HL-60 (cell line): Measurements from ENCODE around the gene DYRK1A.

Experiments
- DNase-seq, 2 experiments: peaks; one replicate each; pipeline ENCODE4 v3.0.0-alpha.2; 2010 to 2020; ENCODE audit warnings: low read depth in 1 of 2, low spot score in 1 of 2
- H3K27ac ChIP-seq: fragments of 250-450 bp; sonication (Bioruptor Pico); replicated peaks from 2 replicates; pipeline ENCODE4 v1.5.1; 2020; ENCODE audit warnings: mild to moderate bottlenecking, moderate library complexity
- H3K27me3 ChIP-seq: fragments of 250-450 bp; sonication (Bioruptor Pico); 2 replicates; pipeline ENCODE4 v1.5.1; 2021; ENCODE audit warnings: mild to moderate bottlenecking, moderate library complexity; ENCODE audit not compliant: insufficient read depth, poor library complexity, severe bottlenecking
- H3K4me3 ChIP-seq: replicated peaks from 2 replicates; pipeline ENCODE4 v1.5.1; 2011; ENCODE audit warnings: mild to moderate bottlenecking, control low read depth, low read length; ENCODE audit not compliant: insufficient read depth
- CTCF ChIP-seq: IDR thresholded peaks from one replicate; pipeline ENCODE4 v1.5.1; 2011; ENCODE audit warnings: low read length, control low read depth, inconsistent platforms; ENCODE audit not compliant: insufficient read depth
- GABPA ChIP-seq: IDR thresholded peaks from 2 replicates; pipeline ENCODE4 v1.6.1; 2012; ENCODE audit warnings: low read depth
- POLR2AphosphoS5 ChIP-seq: IDR thresholded peaks from 2 replicates; pipeline ENCODE4 v1.6.1; 2012; ENCODE audit warnings: low read depth
- REST ChIP-seq: IDR thresholded peaks from 2 replicates; pipeline ENCODE4 v1.6.1; 2012; ENCODE audit warnings: low read depth; ENCODE audit not compliant: insufficient replicate concordance
- SPI1 ChIP-seq: IDR thresholded peaks from 2 replicates; pipeline ENCODE4 v1.6.1; 2012; ENCODE audit warnings: low read depth, mild to moderate bottlenecking, borderline replicate concordance

Gene DYRK1A

GRCh38 chr21:37453350-37453749, 86.8 kb downstream of the DYRK1A start:
- H3K4me3 ChIP-seq = no peak overlapping the region

GRCh38 chr21:37454869-37455503, 88.4 kb downstream of the DYRK1A start:
- H3K27ac ChIP-seq = no peak overlapping the region

More at GRCh38 chr21:37453350-37453749, 86.8 kb downstream of the DYRK1A start:
- TF ChIP-seq POLR2AphosphoS5 (no peak), SPI1 (no peak), GABPA (no peak), CTCF (no peak), REST (no peak)
- no peaks in the 10 kb centered on the region for H3K27me3 ChIP-seq
- DNase-seq = no peak
- no peak overlapping the region for H3K27ac ChIP-seq

More at GRCh38 chr21:37454869-37455503, 88.4 kb downstream of the DYRK1A start:
- TF ChIP-seq GABPA (no peak), SPI1 (no peak), REST (no peak), CTCF (no peak), POLR2AphosphoS5 (no peak)
- DNase-seq = no peak
- H3K27me3 ChIP-seq = no peaks in the 10 kb centered on the region
- no peak overlapping the region for H3K4me3 ChIP-seq
